ENCODE results near the gene PRKCZ.

Gene PRKCZ

GRCh38 chr1:2099886-2100779 lies 49.9 kb downstream of the PRKCZ start:
- Histone ChIP-seq H3K36me3 (ENCODE audit: control insufficient read depth, insufficient read depth, low read length) (no peaks in the 10 kb centered on the region), H3K4me1 (ENCODE audit: control insufficient read depth, low read depth, low read length) (no peaks in the 10 kb centered on the region), H3K9ac (ENCODE audit: low read length) (no peak overlapping the region)

DNA sequence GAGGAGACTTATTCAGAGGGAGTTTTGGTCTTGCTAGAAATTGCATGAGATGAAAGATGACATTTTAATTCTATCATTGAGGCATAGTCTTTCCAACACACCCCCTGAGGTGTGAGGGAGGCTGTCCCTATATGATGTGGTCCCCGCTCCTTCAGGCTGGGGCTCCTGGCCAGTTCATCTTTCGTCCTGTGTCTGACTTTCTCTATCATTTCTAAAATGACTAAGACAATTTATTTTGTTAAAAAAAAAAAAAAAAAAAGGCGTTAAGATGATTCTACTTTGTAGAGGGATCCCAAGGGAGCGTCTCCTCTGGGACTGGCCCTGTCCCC lies 50.5 kb downstream of the PRKCZ start:
- Histone ChIP-seq H3K79me1 (ENCODE audit: low read length) (no peaks in the 10 kb centered on the region), H3K27ac (ENCODE audit: low read depth, low read length) (no peak overlapping the region), H3K4me1 (ENCODE audit: control insufficient read depth, low read depth, low read length) (no peaks in the 10 kb centered on the region), H3K4ac (ENCODE audit: low read depth, low read length) (no peak overlapping the region), H2BK5ac (ENCODE audit: low read length) (no peak overlapping the region), H4K5ac (ENCODE audit: low read length) (no peak overlapping the region), H3K27me3 (ENCODE audit: insufficient read depth, low read length, poor library complexity) (no peaks in the 10 kb centered on the region), H4K8ac (ENCODE audit: low read depth, low read length) (no peak overlapping the region), H2BK120ac (ENCODE audit: low read depth, low read length) (no peak overlapping the region), H2AK5ac (ENCODE audit: low read length) (no peak overlapping the region), H3K9ac (ENCODE audit: low read length) (no peak overlapping the region), H3K56ac (ENCODE audit: low read length) (no peak overlapping the region), H3K23ac (ENCODE audit: low read length) (no peak overlapping the region), H3K4me3 (ENCODE audit: low read length) (no peak overlapping the region), H3K4me2 (ENCODE audit: low read length) (no peak overlapping the region), H3K18ac (ENCODE audit: low read length) (no peak overlapping the region), H3K36me3 (ENCODE audit: control insufficient read depth, insufficient read depth, low read length) (no peaks in the 10 kb centered on the region), H2BK15ac (replicated peaks; ENCODE audit: low read depth) (no peak overlapping the region), H3K79me2 (ENCODE audit: control insufficient read depth, insufficient read depth, low read length) (no peaks in the 10 kb centered on the region)
- WGBS (ENCODE audit: extremely low coverage, insufficient coverage, low lambda C conversion rate), result no CpG with 5 or more reads among the region's 4 CpGs
- DNase-seq, result no peak

More at GRCh38 chr1:2099886-2100779, 49.9 kb downstream of the PRKCZ start:
- H3K56ac ChIP-seq (ENCODE audit: low read length), result no peak overlapping the region
- no peak overlapping the region for H2BK5ac ChIP-seq (ENCODE audit: low read length)
- H3K4me2 ChIP-seq (ENCODE audit: low read length), result no peak overlapping the region
- no peak overlapping the region for H4K5ac ChIP-seq (ENCODE audit: low read length)
- H2BK15ac ChIP-seq (replicated peaks; ENCODE audit: low read depth), result no peak overlapping the region
- no peak overlapping the region for H3K18ac ChIP-seq (ENCODE audit: low read length)
- no peaks in the 10 kb centered on the region for H3K79me2 ChIP-seq (ENCODE audit: control insufficient read depth, insufficient read depth, low read length)
- no peak overlapping the region for H4K8ac ChIP-seq (ENCODE audit: low read depth, low read length)
- no peaks in the 10 kb centered on the region for H3K79me1 ChIP-seq (ENCODE audit: low read length)
- no peak overlapping the region for H3K4ac ChIP-seq (ENCODE audit: low read depth, low read length)
- H3K23ac ChIP-seq (ENCODE audit: low read length), result no peak overlapping the region
- no CpG with 5 or more reads among the region's 22 CpGs for WGBS (ENCODE audit: extremely low coverage, insufficient coverage, low lambda C conversion rate)
- no peak overlapping the region for H3K4me3 ChIP-seq (ENCODE audit: low read length)
- no peak overlapping the region for H3K27ac ChIP-seq (ENCODE audit: low read depth, low read length)
- H2BK120ac ChIP-seq (ENCODE audit: low read depth, low read length), result no peak overlapping the region
- no peaks in the 10 kb centered on the region for H3K27me3 ChIP-seq (ENCODE audit: insufficient read depth, low read length, poor library complexity)
- H2AK5ac ChIP-seq (ENCODE audit: low read length), result no peak overlapping the region
- no peak for DNase-seq

GRCh38 chr1:2101531-2101930 lies 51.3 kb downstream of the PRKCZ start:
- Histone ChIP-seq H4K8ac (ENCODE audit: low read depth, low read length) (no peak overlapping the region), H3K36me3 (ENCODE audit: control insufficient read depth, insufficient read depth, low read length) (no peaks in the 10 kb centered on the region), H3K56ac (ENCODE audit: low read length) (no peak overlapping the region), H4K5ac (ENCODE audit: low read length) (no peak overlapping the region), H2BK120ac (ENCODE audit: low read depth, low read length) (no peak overlapping the region), H3K27ac (ENCODE audit: low read depth, low read length) (no peak overlapping the region), H3K4me1 (ENCODE audit: control insufficient read depth, low read depth, low read length) (no peaks in the 10 kb centered on the region), H3K18ac (ENCODE audit: low read length) (no peak overlapping the region), H3K23ac (ENCODE audit: low read length) (no peak overlapping the region), H3K79me1 (ENCODE audit: low read length) (no peaks in the 10 kb centered on the region), H3K79me2 (ENCODE audit: control insufficient read depth, insufficient read depth, low read length) (no peaks in the 10 kb centered on the region), H2BK5ac (ENCODE audit: low read length) (no peak overlapping the region), H3K9ac (ENCODE audit: low read length) (no peak overlapping the region), H3K4ac (ENCODE audit: low read depth, low read length) (no peak overlapping the region), H2AK5ac (ENCODE audit: low read length) (no peak overlapping the region), H3K4me3 (ENCODE audit: low read length) (no peak overlapping the region), H3K4me2 (ENCODE audit: low read length) (no peak overlapping the region), H3K27me3 (ENCODE audit: insufficient read depth, low read length, poor library complexity) (no peaks in the 10 kb centered on the region), H2BK15ac (replicated peaks; ENCODE audit: low read depth) (no peak overlapping the region)
- no peak for DNase-seq
- WGBS (ENCODE audit: extremely low coverage, insufficient coverage, low lambda C conversion rate), result no CpG with 5 or more reads among the region's 16 CpGs

- Histone ChIP-seq H3K56ac (ENCODE audit: low read length) (no peak overlapping the region), H3K27ac (ENCODE audit: low read depth, low read length) (no peak overlapping the region), H4K5ac (ENCODE audit: low read length) (no peak overlapping the region), H2AK5ac (ENCODE audit: low read length) (no peak overlapping the region), H2BK120ac (ENCODE audit: low read depth, low read length) (no peak overlapping the region), H3K36me3 (ENCODE audit: control insufficient read depth, insufficient read depth, low read length) (no peaks in the 10 kb centered on the region), H3K4me2 (ENCODE audit: low read length) (no peak overlapping the region), H3K4me1 (ENCODE audit: control insufficient read depth, low read depth, low read length) (no peaks in the 10 kb centered on the region), H3K79me1 (ENCODE audit: low read length) (no peaks in the 10 kb centered on the region), H3K4ac (ENCODE audit: low read depth, low read length) (no peak overlapping the region), H3K18ac (ENCODE audit: low read length) (no peak overlapping the region), H3K9ac (ENCODE audit: low read length) (no peak overlapping the region), H4K8ac (ENCODE audit: low read depth, low read length) (no peak overlapping the region), H3K27me3 (ENCODE audit: insufficient read depth, low read length, poor library complexity) (no peaks in the 10 kb centered on the region), H2BK15ac (replicated peaks; ENCODE audit: low read depth) (no peak overlapping the region), H2BK5ac (ENCODE audit: low read length) (no peak overlapping the region), H3K79me2 (ENCODE audit: control insufficient read depth, insufficient read depth, low read length) (no peaks in the 10 kb centered on the region), H3K4me3 (ENCODE audit: low read length) (no peak overlapping the region), H3K23ac (ENCODE audit: low read length) (no peak overlapping the region)
- DNase-seq, result no peak
- no CpG with 5 or more reads among the region's 8 CpGs for WGBS (ENCODE audit: extremely low coverage, insufficient coverage, low lambda C conversion rate)
These were observed 51.7 kb downstream of the PRKCZ start for GRCh38 chr1:2101946-2102345.

DNA sequence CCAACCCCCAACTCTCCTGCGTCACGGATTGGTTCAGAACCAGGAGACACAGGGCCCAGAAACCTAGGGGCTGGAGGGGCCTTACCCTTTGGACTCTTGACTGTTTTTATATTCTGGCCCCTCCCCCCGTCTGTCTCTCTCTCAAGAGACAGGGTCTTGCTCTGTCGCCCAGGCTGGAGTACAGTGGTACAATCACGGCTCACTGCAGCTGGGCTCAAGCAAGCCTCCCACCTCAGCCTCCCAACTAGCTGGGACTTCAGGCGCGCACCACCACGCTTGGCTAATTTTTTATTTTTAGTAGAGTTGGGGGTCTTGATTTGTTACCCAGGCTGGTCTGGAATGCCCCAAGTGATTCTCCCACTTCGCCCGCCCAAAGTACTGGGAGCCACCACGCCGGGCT lies 52.5 kb downstream of the PRKCZ start:
- Histone ChIP-seq H3K4me2 (ENCODE audit: low read length) (no peak overlapping the region), H4K5ac (ENCODE audit: low read length) (no peak overlapping the region), H2AK5ac (ENCODE audit: low read length) (no peak overlapping the region), H2BK15ac (replicated peaks; ENCODE audit: low read depth) (no peak overlapping the region), H3K9ac (ENCODE audit: low read length) (no peak overlapping the region), H3K4me3 (ENCODE audit: low read length) (no peak overlapping the region), H3K4me1 (ENCODE audit: control insufficient read depth, low read depth, low read length) (no peaks in the 10 kb centered on the region), H3K79me2 (ENCODE audit: control insufficient read depth, insufficient read depth, low read length) (no peaks in the 10 kb centered on the region), H3K36me3 (ENCODE audit: control insufficient read depth, insufficient read depth, low read length) (no peaks in the 10 kb centered on the region), H3K79me1 (ENCODE audit: low read length) (no peaks in the 10 kb centered on the region), H4K8ac (ENCODE audit: low read depth, low read length) (no peak overlapping the region), H3K56ac (ENCODE audit: low read length) (no peak overlapping the region), H3K23ac (ENCODE audit: low read length) (no peak overlapping the region), H2BK5ac (ENCODE audit: low read length) (no peak overlapping the region), H3K27ac (ENCODE audit: low read depth, low read length) (no peak overlapping the region), H3K18ac (ENCODE audit: low read length) (no peak overlapping the region), H2BK120ac (ENCODE audit: low read depth, low read length) (no peak overlapping the region), H3K4ac (ENCODE audit: low read depth, low read length) (no peak overlapping the region), H3K27me3 (ENCODE audit: insufficient read depth, low read length, poor library complexity) (no peaks in the 10 kb centered on the region)
- whole genome bisulfite sequencing (ENCODE audit: extremely low coverage, insufficient coverage, low lambda C conversion rate), result no CpG with 5 or more reads among the region's 12 CpGs
- DNase-seq, result no peak
